GM10248 (cell line): ENCODE results near the gene GMPR.
"Not testable (repeated sequence)": the region's sequence is repeated elsewhere in the genome, so short reads cannot be mapped to it uniquely, and the experiment has no call there.

Experiments
- CTCF ChIA-PET: fragments of 300-600 bp; sonication (Branson Sonifier 250); formaldehyde crosslinking; extraction: SDS; loops from one replicate; lab custom pipeline; 2021; ENCODE audit warnings: antibody characterized with exemption; lab: Yijun Ruan, JAX
- POLR2A ChIA-PET: fragments of 350-650 bp; sonication (Branson Sonifier 250); formaldehyde crosslinking; extraction: SDS; loops from one replicate; lab custom pipeline; 2020; ENCODE audit warnings: antibody characterized with exemption; lab: Yijun Ruan, JAX
- DNase-seq: peaks from one replicate; pipeline ENCODE4 v3.0.0; 2012; ENCODE audit errors: extremely low spot score
- TF ChIP-seq, protein P1 (sequence below): IDR thresholded peaks from 2 replicates; pipeline ENCODE4 v1.5.1; 2012; ENCODE audit warnings: mild to moderate bottlenecking, low read depth; ENCODE audit errors: extremely low read depth, missing control alignments, control extremely low read depth

GMPR gene

DNA sequence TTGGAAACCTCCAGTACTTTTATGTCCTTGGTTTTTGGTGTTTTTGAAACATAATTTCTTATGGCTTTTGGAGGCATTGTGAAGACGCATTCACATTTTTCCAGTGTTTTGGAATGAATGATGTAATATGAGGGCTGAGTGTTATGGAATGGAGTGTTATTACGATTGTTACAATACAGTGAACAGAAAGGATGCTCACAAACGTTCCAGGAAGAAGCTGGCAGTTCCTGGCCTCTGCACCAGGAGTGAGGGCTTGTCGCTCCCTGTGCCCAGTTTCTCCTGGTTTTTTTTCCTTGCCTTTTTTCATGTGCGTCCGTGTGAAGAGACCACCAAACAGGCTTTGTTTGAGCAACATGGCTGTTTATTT, 20.3 kb downstream of the GMPR start:
- ChIA-PET POLR2A (no interaction called here), CTCF (interaction anchor here (0.8 to 1.2 kb wide), 2 partner anchors 33 to 512 kb away, joined by 3 read pairs; no protein-coding TSS in a partner anchor)
- TF ChIP-seq, protein P1, sequence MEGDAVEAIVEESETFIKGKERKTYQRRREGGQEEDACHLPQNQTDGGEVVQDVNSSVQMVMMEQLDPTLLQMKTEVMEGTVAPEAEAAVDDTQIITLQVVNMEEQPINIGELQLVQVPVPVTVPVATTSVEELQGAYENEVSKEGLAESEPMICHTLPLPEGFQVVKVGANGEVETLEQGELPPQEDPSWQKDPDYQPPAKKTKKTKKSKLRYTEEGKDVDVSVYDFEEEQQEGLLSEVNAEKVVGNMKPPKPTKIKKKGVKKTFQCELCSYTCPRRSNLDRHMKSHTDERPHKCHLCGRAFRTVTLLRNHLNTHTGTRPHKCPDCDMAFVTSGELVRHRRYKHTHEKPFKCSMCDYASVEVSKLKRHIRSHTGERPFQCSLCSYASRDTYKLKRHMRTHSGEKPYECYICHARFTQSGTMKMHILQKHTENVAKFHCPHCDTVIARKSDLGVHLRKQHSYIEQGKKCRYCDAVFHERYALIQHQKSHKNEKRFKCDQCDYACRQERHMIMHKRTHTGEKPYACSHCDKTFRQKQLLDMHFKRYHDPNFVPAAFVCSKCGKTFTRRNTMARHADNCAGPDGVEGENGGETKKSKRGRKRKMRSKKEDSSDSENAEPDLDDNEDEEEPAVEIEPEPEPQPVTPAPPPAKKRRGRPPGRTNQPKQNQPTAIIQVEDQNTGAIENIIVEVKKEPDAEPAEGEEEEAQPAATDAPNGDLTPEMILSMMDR, result no peak
- no peak for DNase-seq

DNA sequence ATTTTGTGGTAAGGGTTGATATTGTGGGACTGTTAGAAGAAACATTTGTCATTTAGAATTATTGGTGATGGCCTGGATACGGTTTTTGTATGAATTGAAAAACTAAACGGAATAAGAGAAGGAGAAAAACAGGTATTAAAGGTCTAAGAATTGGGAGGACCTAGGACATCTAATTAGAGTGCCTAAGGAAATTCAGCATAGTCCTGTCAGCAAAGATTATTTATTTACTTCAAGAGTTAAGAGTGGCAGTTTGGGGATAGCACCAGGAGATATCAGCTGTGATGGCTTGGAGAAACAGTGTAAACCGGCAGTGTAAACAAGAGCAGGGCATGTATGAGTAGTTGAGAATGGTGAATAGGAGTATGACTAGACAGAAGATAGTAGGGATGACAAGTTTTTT, 21.2 kb downstream of the GMPR start:
- CTCF ChIA-PET, result interaction anchor here (1.6 kb wide), 1 partner anchor 13 kb away, joined by 3 read pairs; no protein-coding TSS in a partner anchor
- DNase-seq, POLR2A ChIA-PET: not testable (repeated sequence)

DNA sequence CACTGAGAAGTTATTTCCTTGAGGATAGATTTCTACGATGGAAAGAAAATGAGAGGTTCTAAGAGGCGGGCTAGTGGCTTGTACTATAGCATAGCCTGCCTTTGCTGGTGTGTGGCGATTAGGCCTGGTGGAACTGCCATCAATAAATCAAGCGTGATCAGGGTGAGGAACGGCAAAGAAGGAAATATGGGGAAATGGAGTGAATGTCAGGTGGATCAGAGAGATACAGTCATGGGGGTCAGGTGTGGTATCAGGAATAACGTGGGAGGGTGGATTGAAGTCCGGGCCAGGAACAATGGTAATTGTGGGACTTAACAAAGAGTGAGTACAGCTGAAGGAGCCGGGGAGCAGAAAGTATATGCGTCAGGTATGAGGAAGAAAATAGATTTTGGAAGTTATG, 22.2 kb downstream of the GMPR start:
- DNase-seq, POLR2A ChIA-PET: not testable (repeated sequence)
- CTCF ChIA-PET, result interaction anchor here (1.6 kb wide), 1 partner anchor 14 kb away, joined by 3 read pairs; no protein-coding TSS in a partner anchor

DNA sequence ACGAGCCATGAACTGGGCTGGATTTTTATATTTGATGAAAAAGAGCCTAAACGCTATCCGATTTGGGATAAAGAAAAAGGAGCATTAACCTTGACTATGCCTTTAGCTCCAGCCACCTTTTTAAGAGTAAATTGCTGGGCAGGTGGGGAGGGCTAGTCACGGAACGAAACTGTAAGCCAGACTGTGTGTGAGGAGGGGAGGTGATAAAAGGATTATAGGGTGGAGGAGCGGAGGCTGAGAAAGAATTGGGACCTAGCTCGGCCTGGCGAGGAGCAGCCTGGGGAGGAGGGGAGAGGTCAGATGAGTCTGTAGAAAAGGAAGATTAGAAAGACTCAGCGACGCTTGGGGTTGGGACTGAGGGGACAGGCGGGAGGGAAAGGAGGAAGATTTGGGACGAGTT, 24.4 kb downstream of the GMPR start:
- CTCF ChIA-PET, POLR2A ChIA-PET, DNase-seq: not testable (repeated sequence)

DNA sequence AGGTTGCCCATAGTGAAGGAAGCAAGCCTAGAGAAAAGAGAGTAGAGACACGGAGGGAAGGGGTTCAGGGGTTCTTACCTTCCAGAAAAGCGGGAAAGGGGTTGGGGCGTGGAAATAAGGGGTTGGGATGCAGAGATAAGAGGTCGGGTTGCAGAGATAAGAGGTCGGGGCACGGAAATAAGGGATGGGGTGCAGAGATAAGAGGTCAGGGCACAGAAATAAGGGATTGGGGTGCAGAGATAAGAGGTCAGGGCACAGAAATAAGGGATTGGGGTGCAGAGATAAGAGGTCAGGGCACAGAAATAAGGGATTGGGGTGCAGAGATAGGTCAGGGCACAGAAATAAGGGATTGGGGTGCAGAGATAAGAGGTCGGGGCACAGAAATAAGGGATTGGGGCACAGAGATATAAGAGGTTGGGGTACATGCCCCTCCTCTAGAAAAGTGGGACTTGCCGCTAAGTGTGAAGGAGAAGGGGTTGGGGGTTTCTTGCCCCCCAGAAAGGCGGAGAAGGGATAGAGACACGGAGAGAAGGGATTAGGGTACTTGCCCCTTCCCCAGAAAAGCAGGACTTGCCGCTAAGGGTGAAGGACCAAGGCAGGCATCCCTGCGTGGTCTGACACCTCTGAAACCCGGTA, 25.2 kb downstream of the GMPR start:
- CTCF ChIA-PET, DNase-seq, POLR2A ChIA-PET: not testable (repeated sequence)

DNA sequence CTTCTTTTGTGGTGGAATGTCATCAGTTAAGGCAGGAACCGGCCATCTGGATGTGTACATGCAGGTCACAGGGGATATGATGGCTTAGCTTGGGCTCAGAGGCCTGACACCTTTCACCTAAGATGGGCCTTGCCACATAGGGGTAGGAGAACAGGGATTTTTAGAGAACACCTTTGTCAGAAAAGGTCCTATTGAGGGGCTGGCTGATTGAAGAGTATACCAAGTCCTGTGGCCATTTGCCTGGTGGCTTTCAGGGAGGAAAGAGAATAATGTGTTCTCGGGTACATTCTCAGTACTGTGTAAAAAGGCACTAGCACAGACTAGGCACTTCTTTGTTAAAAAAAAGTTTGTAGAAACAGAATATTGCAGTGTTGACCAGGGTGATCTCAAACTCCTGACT, 26.4 kb downstream of the GMPR start:
- ChIA-PET CTCF (interaction anchor here (3.4 kb wide), 1 partner anchor 21 kb away, joined by 13 read pairs; no protein-coding TSS in a partner anchor), POLR2A (no interaction called here)
- TF ChIP-seq, protein P1, result no peak
- DNase-seq, result no peak

DNA sequence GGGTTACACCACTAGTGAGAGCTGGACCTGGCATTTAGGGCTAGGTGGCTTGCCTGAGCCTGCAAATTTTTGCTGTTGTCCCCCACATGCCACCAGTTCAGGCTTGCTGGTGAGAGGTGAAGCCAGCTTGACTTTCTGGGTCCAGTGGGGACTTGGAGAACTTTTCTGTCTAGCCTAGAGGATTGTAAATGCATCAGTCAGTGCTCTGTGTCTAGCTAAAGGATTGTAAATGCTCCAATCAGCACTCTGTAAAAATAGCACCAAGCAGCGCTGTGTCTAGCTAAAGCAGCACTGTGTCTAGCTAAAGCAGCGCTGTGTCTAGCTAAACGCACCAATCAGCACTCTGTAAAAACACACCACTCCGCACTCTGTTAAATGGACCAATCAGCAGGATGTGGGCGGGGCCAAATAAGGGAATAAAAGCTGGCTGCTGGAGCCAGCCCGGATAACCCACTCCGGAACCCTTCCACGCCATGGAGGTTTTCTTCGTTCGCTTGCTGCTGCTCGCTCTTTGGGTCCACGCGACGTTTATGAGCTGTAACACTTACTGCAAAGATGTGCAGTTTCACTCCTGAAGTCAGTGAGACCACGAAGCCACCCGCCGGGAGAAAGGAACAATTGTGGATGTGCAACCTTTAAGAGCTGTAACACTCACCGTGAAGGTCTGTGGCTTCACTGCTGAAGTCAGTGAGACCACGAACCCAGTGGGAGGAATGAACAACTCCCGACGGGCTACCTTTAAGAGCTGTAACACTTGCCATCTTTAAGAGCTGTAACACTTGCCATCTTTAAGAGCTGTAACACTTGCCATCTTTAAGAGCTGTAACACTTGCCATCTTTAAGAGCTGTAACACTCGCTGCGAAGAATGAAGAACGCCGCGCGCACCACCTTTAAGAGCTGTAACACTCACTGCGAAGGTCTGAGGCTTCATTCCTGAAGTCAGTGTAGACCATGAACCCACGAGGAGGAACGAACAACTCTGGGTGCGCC, 27.3 kb downstream of the GMPR start:
- TF ChIP-seq, protein P1, result no peak
- POLR2A ChIA-PET, result no interaction called here
- CTCF ChIA-PET, result interaction anchor here (1.5 to 3.4 kb wide), 2 partner anchors 9 to 20 kb away, joined by 6 to 13 read pairs; no protein-coding TSS in a partner anchor
- DNase-seq, result no peak

DNA sequence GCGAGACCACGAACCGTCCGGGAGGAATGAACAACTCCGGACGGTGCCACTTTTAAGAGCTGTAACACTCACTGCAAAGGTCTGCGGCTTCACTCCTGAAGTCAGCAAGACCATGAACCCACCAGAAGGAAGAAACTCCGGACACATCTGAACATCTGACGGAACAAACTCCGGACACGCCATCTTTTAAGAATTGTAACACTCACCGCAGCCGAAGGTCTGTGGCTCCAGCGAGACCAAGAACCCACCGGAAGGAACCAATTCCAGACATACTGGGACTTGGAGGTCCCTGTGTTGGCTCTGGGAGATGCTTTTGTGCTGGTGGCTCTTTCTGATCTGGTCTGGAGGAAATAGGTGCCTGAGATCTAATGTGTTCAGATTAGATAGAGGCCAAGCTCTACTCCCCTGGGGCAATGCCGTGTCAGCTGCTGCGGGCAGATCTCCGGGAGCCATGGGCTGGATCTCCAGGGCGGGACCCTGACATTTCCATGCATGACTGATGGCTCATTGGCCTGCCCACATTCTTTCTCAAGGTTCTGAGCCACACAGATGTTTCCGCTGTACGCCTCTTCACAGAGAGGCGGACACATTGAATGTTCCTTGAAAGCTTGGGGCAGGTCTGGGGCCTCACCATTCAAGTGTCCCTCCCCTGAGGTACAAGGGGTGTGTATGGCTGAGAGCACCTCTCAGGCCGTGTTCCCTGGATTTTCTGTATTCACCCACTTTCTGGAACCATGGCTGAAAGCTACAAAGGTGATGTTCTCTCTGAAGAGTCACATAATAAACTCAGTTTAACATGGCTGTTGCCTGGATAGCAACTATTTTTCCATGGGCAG, 29.3 kb downstream of the GMPR start:
- ChIA-PET CTCF (interaction anchor here (1.4 to 3.4 kb wide), 2 partner anchors 9 to 18 kb away, joined by 6 to 13 read pairs; no protein-coding TSS in a partner anchor), POLR2A (no interaction called here)
- TF ChIP-seq, protein P1, result no peak
- no peak for DNase-seq

DNA sequence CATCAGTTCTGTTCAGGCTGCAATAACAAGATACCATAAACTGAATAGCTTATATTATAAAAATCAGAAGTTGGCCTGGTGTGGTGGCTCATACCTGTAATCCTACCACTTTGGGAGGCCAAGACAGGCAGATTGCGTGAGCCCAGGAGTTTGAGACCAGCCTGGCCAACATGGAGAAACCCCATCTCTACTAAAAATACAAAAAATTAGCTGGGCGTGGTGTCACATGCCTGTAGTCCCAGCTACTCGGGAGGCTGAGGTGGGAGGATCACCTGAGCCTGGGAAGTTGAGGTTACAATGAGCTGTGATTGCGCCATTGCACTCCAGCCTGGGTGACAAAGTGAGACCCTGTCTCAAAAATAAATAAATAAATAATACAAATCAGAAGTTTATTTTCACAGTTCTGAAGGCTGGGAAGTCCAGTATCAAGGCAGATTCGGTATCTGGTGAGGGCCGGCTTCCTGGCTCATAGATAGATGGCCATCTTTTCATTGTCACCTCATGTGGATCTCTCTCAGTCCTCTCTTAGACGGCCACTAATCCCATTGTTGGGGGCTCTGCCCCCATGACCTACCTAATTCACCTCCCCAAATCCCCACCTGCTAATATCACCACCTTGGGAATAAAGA, 31.2 kb downstream of the GMPR start:
- DNase-seq, POLR2A ChIA-PET: not testable (repeated sequence)
- CTCF ChIA-PET, result interaction anchor here (1.6 kb wide), 1 partner anchor 16 kb away, joined by 3 read pairs; no protein-coding TSS in a partner anchor
